Measurements from ENCODE around the gene IL1RAPL1.

GRCh38 chrX:28609003-28609402 lies 21.8 kb downstream of the IL1RAPL1 start:
- TF ChIP-seq, protein P1, sequence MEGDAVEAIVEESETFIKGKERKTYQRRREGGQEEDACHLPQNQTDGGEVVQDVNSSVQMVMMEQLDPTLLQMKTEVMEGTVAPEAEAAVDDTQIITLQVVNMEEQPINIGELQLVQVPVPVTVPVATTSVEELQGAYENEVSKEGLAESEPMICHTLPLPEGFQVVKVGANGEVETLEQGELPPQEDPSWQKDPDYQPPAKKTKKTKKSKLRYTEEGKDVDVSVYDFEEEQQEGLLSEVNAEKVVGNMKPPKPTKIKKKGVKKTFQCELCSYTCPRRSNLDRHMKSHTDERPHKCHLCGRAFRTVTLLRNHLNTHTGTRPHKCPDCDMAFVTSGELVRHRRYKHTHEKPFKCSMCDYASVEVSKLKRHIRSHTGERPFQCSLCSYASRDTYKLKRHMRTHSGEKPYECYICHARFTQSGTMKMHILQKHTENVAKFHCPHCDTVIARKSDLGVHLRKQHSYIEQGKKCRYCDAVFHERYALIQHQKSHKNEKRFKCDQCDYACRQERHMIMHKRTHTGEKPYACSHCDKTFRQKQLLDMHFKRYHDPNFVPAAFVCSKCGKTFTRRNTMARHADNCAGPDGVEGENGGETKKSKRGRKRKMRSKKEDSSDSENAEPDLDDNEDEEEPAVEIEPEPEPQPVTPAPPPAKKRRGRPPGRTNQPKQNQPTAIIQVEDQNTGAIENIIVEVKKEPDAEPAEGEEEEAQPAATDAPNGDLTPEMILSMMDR (IDR thresholded peaks at IDR 0.05): no peak
- TF ChIP-seq REST (IDR thresholded peaks at IDR 0.05; ENCODE audit: low read depth, low read length) (no peak), FOSL2 (IDR thresholded peaks at IDR 0.05; ENCODE audit: borderline replicate concordance, low read depth) (no peak)

Measured in SK-N-SH (cell line).